HepG2 (cell line): ENCODE data around the gene MTOR. TPM values are rescaled to one million over a fixed set of nuclear protein-coding genes. Genes with fewer than 3 reads are reported as not detected.

Experiments used
- ATAC-seq: fragments of 200-7000 bp; cut with Tn5 transposase; 3 replicates; pipeline ENCODE4 v1.9.1; 2020; ENCODE audit warnings: mild to moderate bottlenecking, moderate library complexity
- BruUV-seq: library from RNA; stranded (reverse); fragments of 400-500 nt; replicated peaks from 2 replicates; lab custom pipeline; 2021; lab: Mats Ljungman, UMichigan
- CTCF ChIA-PET: fragments of 300-600 bp; formaldehyde crosslinking; extraction: SDS; loops from one replicate; lab custom pipeline; 2021; ENCODE audit warnings: low total read pairs, inconsistent platforms, low intra/inter-chr PET ratio; lab: Yijun Ruan, JAX
- POLR2A ChIA-PET: fragments of 350-600 bp; sonication (Branson Sonifier 250); formaldehyde crosslinking; loops from one replicate; lab custom pipeline; 2020; ENCODE audit warnings: antibody characterized with exemption, inconsistent platforms; lab: Yijun Ruan, JAX
- DNase-seq: peaks from one replicate; pipeline ENCODE4 v3.0.0-alpha.2; 2015; ENCODE audit warnings: low spot score
- FAIRE-seq: peaks from 3 replicates; lab custom pipeline; 2011; peaks lifted over from hg19 to GRCh38; lab: Jason Lieb, UNC
- H2AFZ ChIP-seq: one replicate; pipeline ENCODE4 v1.6.1; 2011; ENCODE audit warnings: low read length, inconsistent platforms
- H3K27ac ChIP-seq: fragments of 300-600 bp; 3 replicates; pipeline ENCODE4 v1.8.0; 2011; ENCODE audit warnings: mixed run types, mild to moderate bottlenecking, mixed read lengths, low read length, inconsistent platforms; ENCODE audit not compliant: insufficient read depth; ENCODE audit errors: extremely low read length
- H3K27me3 ChIP-seq, 2 experiments: fragments of 200-600 bp in 1 of 2; 2 replicates in 1 of 2; 3 replicates in 1 of 2; pipeline versions ENCODE4 v1.6.0 to v1.8.0; 2011; ENCODE audit warnings: low read length in 2 of 2, mild to moderate bottlenecking in 2 of 2, moderate library complexity in 2 of 2, inconsistent platforms in 1 of 2; ENCODE audit not compliant: insufficient read depth in 2 of 2, control insufficient read depth in 1 of 2
- H3K36me3 ChIP-seq, 2 experiments: fragments of 200-600 bp in 1 of 2; replicated peaks in 1 of 2; 2 replicates in 1 of 2; 3 replicates in 1 of 2; pipeline versions ENCODE4 v1.5.1 to v1.8.0; 2011; ENCODE audit warnings: low read length in 2 of 2, inconsistent platforms in 1 of 2; ENCODE audit not compliant: insufficient read depth in 2 of 2, control insufficient read depth in 1 of 2
- H3K4me1 ChIP-seq: 2 replicates; pipeline ENCODE4 v1.5.1; 2012; ENCODE audit warnings: low read length, inconsistent platforms; ENCODE audit not compliant: insufficient read depth
- H3K4me2 ChIP-seq: 2 replicates; pipeline ENCODE4 v1.6.0; 2011; ENCODE audit warnings: low read depth, low read length, inconsistent platforms
- H3K4me3 ChIP-seq, 3 experiments: fragments of 200-600 bp in 1 of 3; sonication (generic), shearing (Covaris generic) in 1 of 3; replicated peaks in 1 of 3; 2 replicates each; pipeline ENCODE4 v1.5.1; 2011 to 2016; ENCODE audit warnings: low read length in 3 of 3, inconsistent platforms in 2 of 3, low read depth in 2 of 3, mild to moderate bottlenecking in 2 of 3, control low read depth in 1 of 3, mixed read lengths in 1 of 3; ENCODE audit not compliant: insufficient read depth in 1 of 3
- H3K79me2 ChIP-seq: one replicate; pipeline ENCODE4 v1.6.1; 2011; ENCODE audit warnings: low read length, inconsistent platforms; ENCODE audit not compliant: insufficient read depth
- H3K9ac ChIP-seq: 2 replicates; pipeline ENCODE4 v1.6.0; 2011; ENCODE audit warnings: mild to moderate bottlenecking, low read depth, low read length, inconsistent platforms; ENCODE audit not compliant: insufficient read depth
- H3K9me3 ChIP-seq: 2 replicates; pipeline ENCODE4 v1.5.1; 2012; ENCODE audit warnings: mild to moderate bottlenecking, low read length
- H4K20me1 ChIP-seq: 2 replicates; pipeline ENCODE4 v1.6.0; 2011; ENCODE audit warnings: inconsistent platforms, mild to moderate bottlenecking, low read length, moderate library complexity; ENCODE audit not compliant: insufficient read depth
- CREBL2 ChIP-seq: sonication (generic); formaldehyde crosslinking; IDR thresholded peaks from 2 replicates; pipeline ENCODE4 v1.8.1; 2023; ENCODE audit warnings: missing genetic modification reagents, mild to moderate bottlenecking, borderline replicate concordance
- DNMT3B ChIP-seq: conservative IDR thresholded peaks from 2 replicates; pipeline ENCODE4 v1.6.1; 2016; ENCODE audit warnings: missing biosample characterization, control low read depth
- MED1 ChIP-seq: sonication (generic); formaldehyde crosslinking; IDR thresholded peaks from 2 replicates; pipeline ENCODE4 v1.4.0; 2020; ENCODE audit warnings: missing genetic modification reagents
- TSC22D2 ChIP-seq: sonication (generic); formaldehyde crosslinking; IDR thresholded peaks from 2 replicates; pipeline ENCODE4 v1.5.1; 2020; ENCODE audit warnings: missing genetic modification reagents, mild to moderate bottlenecking, borderline replicate concordance
- ZNF329 ChIP-seq: sonication (generic); formaldehyde crosslinking; IDR thresholded peaks from 2 replicates; pipeline ENCODE4 v1.9.0; 2021; ENCODE audit warnings: low read depth, mild to moderate bottlenecking, missing genetic modification reagents
- ZNF496 ChIP-seq: sonication (generic); formaldehyde crosslinking; IDR thresholded peaks from 2 replicates; pipeline ENCODE4 v1.8.1; 2023; ENCODE audit warnings: mild to moderate bottlenecking, moderate library complexity, missing genetic modification reagents; ENCODE audit not compliant: insufficient replicate concordance
- ZNF512B ChIP-seq: sonication (generic); formaldehyde crosslinking; IDR thresholded peaks from 2 replicates; pipeline ENCODE4 v1.5.1; 2020; ENCODE audit warnings: missing genetic modification reagents, mild to moderate bottlenecking, borderline replicate concordance
- ZNF891 ChIP-seq: sonication (generic); formaldehyde crosslinking; IDR thresholded peaks from 2 replicates; pipeline ENCODE4 v1.5.0; 2020; ENCODE audit warnings: mild to moderate bottlenecking, missing genetic modification reagents
- ZXDC ChIP-seq: sonication (generic); formaldehyde crosslinking; IDR thresholded peaks from 2 replicates; pipeline ENCODE4 v1.5.0; 2020; ENCODE audit warnings: mild to moderate bottlenecking, missing genetic modification reagents
- WGBS: methylation state at CpG from one replicate; pipeline ENCODE4 v1.1.6; 2017; ENCODE audit warnings: low lambda C conversion rate; 5-methylcytosine and 5-hydroxymethylcytosine counted together
- in situ Hi-C: cut with HindIII; loops from 2 replicates; pipeline ENCODE4 v1.10.0; 2017; ENCODE audit warnings: low pct_unique_long_range_greater_than_20kb; ENCODE audit not compliant: extremely low pct_ligation_motif_present
- intact Hi-C: fragments of 100-400 bp; cut with micrococcal nuclease; formaldehyde crosslinking; loops from one replicate; pipeline ENCODE4 v1.10.0; 2022; ENCODE audit not compliant: unreplicated experiment
- polyA plus RNA-seq, 8 experiments: library from polyadenylated mRNA; depleted of rRNA in 3 of 8; stranded (reverse) in 7 of 8; unstranded in 1 of 8; fragments of >200 nt; fragmentation: Illumina TruSeq in 4 of 8; extraction: Trizol in 4 of 8; gene quantifications; 2 replicates each; pipeline versions ENCODE4 v1.2.1 to v1.2.3, GENCODE V29; 2011 to 2016; ENCODE audit warnings: low read depth in 4 of 8, missing spikeins in 1 of 8, mixed read lengths in 1 of 8; ENCODE audit not compliant: insufficient read depth in 1 of 8
- total RNA-seq, 5 experiments: library from RNA; depleted of rRNA; stranded (reverse); fragments of >200 nt; fragmentation: Illumina TruSeq; extraction: Trizol; gene quantifications; 2 replicates each; pipeline ENCODE4 v1.2.3, GENCODE V29; 2016; ENCODE audit warnings: low read depth in 1 of 5

MTOR gene
- total and polyA plus RNA-seq, 2 of the 13 experiments (the other 11 are each of a cell fraction or from before 2014, with no cell fraction given), result 24.6 to 34.6 TPM

- Histone ChIP-seq H2AFZ (no peak overlapping the region), H3K36me3 (peaks cover 26 to 56% of the 10 kb centered on the region in 2 experiments), H3K4me3 (no peak overlapping the region), H4K20me1 (no peaks in the 10 kb centered on the region), H3K4me2 (no peak overlapping the region), H3K27me3 (no peaks in the 10 kb centered on the region), H3K27ac (no peak overlapping the region), H3K4me1 (no peaks in the 10 kb centered on the region), H3K79me2 (peaks cover 12% of the 10 kb centered on the region), H3K9ac (no peak overlapping the region), H3K9me3 (no peaks in the 10 kb centered on the region)
- ChIA-PET CTCF (no interaction called here), POLR2A (interaction anchor here (5.6 kb wide), 1 partner anchor 12 kb away, joined by 20 read pairs; the partner anchor contains the start of gene UBIAD1)
- intact Hi-C loops, result no loop called here
- 95% methylated on average over 6 of the region's 6 CpGs for WGBS
- no peak for ATAC-seq
- in situ Hi-C loops, result no loop called here
- TF ChIP-seq ZXDC (CRISPR knock-in tag), result no peak
- no peak for TF ChIP-seq ZNF329 (CRISPR knock-in tag)
- no peak for TF ChIP-seq TSC22D2 (CRISPR knock-in tag)
- no peak for TF ChIP-seq ZNF496 (CRISPR knock-in tag)
- TF ChIP-seq DNMT3B (CRISPR knock-in tag), result no peak
- no peak for TF ChIP-seq ZNF891 (CRISPR knock-in tag)
- no peak for TF ChIP-seq MED1 (CRISPR knock-in tag)
- TF ChIP-seq CREBL2 (CRISPR knock-in tag), result no peak
- no peak for TF ChIP-seq ZNF512B (CRISPR knock-in tag)
- TF ChIP-seq, all 625 proteins: peak for 0
- no TSS peak for BruUV-seq
- DNase-seq, result no peak
- FAIRE-seq, result no peak
Measured at GRCh38 chr1:11284784-11285183, 22.4 kb upstream of the MTOR start.
